ENCODE measurements around the gene FMN2.
"Not testable (repeated sequence)": the region's sequence is repeated elsewhere in the genome, so short reads cannot be mapped to it uniquely, and the experiment has no call there.

Gene FMN2

DNA sequence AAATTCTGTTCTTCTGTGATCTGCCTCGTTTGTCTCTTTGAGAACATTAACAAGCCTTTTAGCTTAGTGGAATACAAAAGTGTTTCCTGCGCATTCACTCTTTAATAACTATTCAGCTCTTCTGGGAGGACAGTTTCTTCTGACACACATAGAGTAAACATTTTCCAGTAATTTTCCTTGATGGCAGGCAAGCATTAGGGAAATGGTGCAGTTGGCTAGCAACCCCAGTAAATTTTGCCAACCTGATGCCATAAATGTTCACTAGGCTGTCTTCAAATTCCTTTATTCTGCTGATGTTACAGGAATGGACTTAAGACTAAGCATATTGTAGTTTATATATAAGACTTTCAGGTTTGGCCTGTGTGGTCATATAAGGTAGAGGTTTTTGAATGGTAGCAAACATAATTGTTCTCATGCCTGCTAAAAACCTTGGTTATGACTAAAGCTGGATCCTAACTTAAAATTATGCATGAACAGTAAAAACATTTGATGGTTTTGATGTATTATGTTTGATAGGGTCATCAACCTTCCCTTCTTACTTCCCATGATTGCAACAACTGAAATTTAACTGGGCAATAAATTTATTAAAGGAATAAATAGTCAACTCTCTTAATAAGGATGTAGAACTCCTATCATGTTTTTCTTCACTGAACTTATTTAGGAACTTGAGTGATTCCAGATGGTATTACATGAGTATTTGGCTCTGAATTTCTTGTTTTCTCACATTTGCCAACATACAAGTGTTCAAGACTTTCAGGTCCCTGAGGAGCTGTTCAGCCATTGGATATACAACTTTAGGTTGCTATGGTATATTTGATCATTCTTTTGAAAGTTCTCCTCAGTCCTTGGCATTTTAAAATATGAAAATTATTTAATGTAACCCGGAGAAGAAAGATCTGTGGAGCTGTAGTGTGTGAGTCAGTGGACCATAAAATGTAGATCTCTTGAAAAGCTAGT lies 223.4 kb downstream of the FMN2 start:
- DNase-seq = no peak

DNA sequence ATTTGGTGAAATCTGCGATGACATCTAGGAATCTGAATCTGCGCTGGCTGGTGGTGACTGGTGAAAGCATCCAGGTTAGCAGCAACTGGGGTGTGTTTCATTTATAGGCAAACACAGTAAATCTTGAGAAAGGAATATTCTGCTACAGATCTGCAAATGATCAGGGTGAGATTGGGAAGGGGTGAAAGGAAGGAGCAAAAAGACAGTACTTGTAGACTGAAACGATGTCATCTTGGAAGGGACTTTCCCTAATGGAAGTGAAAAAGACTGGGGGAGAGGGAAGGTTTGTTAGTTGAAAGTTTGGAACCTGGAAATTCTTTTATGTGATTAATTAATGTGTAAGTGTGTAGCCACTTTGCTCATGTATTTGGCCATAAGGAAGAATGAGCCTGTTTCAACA lies 228.3 kb downstream of the FMN2 start:
- DNase-seq = no peak

DNA sequence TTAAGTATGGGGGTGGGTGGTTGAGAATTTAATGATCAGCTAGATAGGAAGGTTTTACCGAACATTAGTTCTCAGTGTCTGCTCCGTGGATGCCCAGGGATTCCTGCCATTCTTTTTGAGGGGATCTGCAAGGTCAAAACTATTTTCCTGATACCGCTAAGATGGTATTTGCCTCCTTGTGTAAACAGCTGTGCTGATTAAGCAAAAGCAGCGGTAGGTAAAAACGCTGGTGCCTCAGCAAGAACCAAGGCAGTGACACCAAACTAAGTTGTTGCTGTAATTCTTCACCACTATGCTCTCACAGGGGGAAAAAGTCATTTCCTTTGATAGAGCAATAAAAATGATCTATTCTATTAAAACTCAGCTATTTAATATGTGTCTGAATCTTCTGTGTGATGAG lies 229.0 kb downstream of the FMN2 start:
- no peak for DNase-seq

DNA sequence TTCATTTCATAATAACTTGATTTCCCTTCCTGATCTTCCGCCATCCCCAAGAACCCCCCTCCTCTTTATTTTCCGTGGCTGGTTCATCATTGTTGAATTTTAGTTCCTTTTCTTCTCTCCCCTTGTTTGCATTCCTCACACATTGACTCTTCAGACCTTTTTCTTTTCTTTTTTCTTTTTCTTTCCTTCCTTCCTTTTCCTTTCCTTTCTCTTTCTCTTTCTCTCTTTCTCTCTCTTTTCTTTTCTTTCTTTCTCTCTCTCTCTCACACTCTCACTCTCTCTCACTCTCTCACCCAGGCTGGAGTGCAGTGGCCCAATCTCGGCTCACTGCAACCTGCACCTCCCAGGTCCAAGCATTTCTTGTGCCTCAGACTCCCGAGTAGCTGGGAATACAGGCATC lies 231.3 kb downstream of the FMN2 start:
- no peak for DNase-seq

DNA sequence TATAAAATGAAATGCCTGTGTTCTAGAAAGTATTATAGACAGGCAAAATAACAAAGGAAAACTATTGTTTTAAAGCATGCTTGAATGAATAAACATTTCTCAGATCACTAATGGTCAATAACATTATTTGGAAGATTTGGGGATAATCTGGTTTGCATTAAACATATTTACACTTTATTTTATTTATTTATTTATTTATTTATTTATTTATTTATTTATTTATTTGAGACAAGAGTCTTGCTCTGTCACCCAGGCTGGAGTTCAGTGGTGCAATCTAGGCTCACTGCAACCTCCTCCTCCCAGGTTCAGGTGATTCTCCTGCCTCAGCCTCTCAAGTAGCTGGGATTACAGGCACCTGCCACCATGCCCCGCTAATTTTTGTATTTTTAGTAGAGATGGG lies 236.7 kb downstream of the FMN2 start:
- DNase-seq = not testable (repeated sequence)

DNA sequence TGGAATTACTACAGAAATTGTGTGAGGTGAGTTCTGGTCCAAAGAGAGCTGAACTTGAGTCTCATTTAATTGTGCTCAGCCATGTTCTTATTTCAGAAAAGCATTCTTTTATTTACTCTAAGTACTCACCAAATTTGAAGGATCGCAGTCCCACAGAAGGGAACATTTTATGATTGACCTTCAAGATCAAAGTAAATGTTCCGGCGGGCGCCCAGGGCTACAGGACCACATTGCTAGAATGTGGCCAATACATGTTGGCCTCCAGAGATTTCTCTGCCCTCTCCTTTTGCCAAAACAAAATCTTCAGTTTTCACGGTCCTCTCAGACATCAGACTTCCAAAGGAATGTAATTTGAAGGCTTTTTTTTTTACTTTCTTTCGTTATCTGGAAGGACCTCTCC lies 237.8 kb downstream of the FMN2 start:
- DNase-seq = no peak

DNA sequence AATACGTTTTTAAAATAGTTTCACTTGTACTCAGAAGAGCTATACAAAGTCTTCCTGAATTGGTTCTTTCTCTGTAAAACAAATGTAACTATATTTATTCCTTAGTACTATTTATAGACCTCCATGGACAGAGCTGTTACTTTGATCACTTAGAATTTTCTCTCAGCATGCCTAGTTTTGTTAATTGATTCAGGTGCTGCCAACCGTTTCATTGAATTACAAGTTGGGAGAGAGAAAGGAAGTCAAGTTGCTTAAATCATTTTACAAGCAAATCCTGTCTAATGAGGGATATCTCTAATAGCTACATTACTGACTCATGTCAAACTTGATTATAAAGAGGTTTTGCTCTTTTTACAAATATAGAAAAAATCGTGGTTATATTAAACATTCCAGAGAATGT lies 241.0 kb downstream of the FMN2 start:
- no peak for DNase-seq

DNA sequence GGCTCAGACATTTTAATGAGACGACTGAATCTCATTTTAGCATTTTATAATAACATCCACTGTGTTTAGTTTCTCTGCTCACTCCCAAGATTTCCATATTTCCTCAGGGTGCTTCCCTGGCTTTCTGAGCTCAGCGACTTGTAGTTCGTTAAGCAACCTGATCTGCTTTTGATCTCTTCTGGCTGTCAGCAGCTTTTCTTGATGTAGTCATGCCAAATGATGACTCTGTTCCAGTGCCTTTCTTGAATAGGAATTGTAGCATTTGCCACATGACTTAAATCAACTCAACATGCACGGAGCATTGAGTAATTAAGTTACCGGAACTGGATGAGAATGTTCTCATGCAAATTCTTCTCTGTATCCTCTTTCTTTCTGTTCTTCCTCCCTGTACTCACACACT lies 246.1 kb downstream of the FMN2 start:
- DNase-seq = no peak

DNA sequence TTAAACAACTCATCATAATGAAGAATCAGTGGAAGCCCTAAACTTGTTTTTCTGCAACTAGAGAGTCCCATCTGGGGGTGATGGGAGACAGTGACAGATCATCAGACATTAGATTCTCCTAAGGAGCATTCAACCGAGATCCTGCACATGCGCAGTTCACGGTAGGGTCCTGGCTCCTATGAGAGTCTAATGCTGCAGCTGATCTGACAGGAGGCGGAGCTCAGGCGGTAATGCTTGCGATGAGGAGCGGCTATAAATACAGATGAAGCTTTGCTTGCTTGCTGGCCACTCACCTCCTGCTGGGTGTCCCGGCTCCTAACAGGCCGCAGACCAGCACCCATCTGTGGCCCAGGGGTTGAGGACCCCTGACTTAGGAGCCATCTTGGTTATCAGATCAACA lies 247.2 kb downstream of the FMN2 start:
- DNase-seq = no peak

DNA sequence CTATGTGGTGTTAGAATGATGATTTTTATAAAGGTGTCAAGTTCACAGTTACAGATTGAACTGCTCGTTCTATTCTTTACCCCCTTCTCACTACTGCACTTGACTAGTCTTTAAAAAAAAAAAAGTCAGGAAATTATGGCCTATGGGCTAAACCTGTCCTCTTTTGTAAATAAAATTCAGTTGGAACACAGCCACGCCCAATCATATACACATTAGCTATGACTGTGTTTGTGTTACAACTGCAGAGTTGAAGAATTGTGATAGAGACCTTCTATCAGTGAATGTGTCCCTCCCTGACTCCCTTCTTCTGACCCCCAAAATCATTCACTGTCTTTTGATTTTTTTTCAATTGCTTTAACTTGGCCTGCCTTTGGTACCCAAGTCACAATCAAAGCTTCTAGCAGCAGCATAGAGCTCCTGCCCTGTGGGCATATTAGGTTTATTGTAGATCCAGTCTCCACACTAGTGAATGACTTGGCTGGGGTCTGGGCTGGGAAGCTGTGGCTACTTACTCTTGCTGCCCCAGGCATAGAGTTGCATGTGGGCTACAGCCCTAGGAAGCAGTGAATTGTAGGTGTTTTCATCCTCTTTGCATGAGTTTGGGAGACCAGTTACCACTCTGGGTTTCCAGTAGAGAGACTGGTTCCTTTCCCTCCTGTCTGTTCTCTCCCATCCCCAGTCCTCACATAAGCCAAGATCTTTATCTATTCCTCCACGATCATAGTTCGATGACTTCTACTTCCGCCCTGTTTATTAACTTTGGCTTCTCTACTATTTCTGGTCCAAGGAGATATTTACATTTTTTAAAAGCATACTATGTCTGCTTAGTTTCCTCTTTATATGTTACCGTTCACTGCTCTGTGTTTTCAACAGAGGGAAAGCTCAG lies 249.9 kb downstream of the FMN2 start:
- no peak for DNase-seq

DNA sequence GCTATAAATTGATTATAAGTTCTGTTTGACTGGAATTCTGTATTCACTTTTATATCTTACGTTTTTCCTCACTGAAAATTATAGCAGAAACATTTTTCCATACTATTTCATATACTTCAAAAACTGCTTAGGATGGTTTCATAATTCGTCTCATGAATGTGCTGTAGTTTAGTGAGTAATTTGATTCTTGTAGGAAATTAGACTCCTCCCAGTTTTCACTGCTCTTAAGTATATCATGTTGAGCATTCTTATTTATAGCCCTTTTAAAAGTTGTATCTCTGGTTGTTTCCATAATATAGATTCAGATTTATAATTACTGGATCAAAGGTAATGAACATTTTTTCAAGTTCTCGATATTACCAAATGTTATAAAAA lies 250.6 kb downstream of the FMN2 start:
- DNase-seq = no peak

DNA sequence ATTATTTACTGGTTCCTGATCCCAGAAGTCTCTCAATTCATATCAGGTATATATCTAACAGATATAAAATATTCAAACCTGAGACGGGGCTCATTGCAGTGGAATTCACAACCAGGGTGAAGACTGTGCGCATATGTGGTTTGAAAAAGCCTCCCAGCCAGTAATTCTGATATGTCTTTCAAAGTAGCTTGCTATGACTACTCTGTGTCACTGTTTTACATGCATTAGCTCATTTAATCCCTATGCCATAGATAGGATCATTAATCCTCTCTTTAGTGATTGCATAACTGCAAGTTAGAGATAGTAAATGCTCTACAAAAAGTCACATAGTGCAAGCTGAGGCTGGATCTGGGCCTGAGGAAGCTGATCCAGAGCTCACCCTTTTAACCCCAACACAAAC lies 251.4 kb downstream of the FMN2 start:
- DNase-seq = no peak

DNA sequence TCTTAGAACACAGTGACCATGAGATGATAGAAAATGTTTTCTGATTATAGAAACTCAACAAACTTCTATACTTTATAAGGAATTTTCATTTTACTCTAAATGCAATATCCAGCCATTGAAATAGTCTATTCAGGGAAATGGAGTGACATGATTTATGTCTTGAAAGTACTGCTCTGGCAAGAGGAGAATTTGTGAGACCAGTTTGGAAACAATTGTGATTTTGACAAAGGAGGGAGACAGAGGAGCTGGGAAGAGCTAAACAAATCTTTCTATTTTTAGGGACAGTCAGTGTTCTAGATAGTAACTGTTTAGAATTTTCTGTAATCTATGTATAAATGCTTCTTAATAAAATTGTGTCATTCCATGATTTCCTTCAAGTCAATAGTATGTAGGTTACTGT lies 252.3 kb downstream of the FMN2 start:
- no peak for DNase-seq

DNA sequence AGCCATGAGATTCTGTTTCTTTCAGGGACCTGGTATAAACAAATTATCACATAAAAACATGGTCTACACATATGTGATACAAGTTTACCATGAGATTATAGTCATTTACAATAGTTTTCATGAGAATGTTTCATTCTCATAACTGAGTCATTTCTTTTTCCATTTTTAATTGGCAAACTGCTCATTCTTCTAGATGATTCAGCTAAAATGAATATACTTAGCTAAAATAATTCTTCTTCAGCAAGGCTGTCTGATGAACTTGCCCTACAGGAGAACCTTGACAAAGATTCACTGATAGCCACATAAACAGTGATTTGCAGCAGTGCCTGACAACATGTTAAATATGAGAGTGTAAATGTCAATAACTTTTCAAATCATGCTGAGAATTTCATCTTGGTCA lies 253.2 kb downstream of the FMN2 start:
- DNase-seq = no peak

DNA sequence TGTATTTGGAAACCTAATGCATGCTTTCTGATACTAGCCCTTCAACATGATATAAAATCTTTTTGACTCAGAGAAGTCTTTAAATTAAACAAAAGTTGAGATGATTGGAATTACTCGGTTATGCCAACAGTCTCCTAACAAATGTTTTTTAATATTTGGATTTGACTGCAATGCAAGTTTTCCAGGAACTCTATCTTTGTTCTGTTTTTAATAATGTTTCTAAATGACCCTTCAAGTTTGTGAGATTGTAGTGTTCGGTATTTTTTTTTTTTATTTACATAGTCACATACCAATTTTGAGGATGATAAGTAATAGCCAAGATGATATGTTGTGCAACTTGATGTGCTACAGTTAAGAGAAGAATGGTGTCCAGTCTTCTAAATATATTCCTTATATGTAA lies 258.0 kb downstream of the FMN2 start:
- no peak for DNase-seq

DNA sequence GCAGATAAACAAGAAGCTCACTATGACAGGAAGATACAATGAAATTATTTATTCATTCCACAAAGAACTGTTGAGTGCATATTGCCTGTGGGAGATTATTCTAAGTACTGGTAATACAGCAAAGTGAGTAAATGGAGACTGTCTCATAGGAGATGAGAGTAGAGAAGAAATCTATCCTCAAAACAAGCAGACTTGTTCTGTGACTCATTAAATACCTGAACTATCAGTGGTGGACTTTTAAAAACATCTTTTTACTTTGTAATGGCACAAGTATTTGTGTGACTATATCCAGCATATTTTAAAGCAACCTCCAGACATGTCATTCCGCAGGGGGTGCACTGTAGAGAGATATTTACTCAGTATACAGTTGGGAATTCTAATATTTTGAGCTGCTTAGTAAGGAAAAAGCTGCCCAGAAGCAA lies 259.2 kb downstream of the FMN2 start:
- no peak for DNase-seq

DNA sequence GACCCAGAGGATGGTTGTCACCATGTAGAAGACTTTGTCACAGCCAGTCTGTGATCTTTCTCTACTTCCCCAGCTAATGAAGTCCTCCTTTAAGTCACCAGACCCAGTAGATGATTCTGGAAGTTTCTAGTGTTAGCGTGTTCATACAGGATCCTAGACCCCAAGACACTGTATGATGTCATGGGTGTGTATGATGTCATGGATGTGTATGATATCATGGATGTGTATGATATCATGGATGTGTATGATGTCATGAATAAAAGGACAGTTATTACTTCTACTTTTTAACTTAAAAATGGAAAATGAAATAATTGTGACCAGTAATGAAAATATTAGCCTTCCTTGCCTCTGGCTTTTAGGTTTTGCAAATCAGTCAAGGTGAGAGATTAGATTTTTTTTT lies 260.0 kb downstream of the FMN2 start:
- DNase-seq = no peak

DNA sequence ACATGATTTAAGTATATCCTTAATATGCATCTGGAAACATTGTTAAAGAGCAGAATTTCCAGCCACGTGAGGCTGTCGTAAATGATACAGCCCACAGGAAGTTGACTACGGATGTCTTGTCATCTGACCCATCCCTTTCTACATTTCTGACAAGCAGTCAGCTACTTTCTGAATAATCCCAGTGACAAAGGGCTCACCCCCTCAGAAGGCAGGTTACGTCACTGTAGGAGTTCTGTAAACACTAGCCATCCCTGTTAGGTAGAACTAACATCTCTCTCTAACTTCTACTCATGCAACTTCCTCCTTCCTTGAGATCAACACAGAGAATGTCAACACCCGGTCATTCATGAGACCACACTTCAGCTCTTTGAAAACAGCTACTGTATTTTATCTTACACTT lies 261.1 kb downstream of the FMN2 start:
- DNase-seq = no peak

DNA sequence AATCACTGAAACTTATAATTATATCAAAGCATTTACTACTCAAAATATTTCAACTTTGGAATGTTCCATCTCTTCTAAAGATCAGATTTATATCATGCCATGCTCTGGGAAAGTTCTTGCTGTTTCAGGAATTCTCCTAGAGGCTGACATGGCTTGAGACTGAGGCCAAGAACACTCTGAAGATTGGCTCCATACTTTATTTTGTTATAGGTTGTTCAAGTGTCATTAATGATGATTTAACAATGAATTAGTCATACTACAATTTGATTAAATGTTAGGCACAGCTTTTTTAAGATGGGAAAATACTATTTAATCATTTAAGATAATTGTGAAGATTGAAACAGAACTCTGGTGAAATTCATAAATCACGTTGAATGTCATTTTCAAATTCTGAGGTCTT lies 264.9 kb downstream of the FMN2 start:
- DNase-seq = no peak

DNA sequence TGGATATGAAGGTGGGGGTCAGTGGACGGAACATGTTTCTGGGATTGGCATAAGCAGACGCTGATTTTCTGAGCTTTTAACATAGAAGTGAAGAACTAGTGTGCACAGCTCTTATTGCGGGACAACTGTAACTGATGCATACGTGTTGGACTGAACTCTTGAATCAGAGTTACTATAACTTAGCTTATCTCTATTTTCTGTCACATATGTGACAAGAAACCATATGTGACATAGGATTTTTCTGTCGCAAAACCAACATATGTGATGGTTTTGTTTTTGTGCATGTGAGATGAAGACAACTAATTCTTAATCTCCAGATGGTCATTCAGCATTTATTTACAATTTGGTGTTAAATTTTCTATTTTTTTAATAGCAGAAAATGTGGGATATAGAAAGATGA lies 270.4 kb downstream of the FMN2 start:
- no peak for DNase-seq

DNA sequence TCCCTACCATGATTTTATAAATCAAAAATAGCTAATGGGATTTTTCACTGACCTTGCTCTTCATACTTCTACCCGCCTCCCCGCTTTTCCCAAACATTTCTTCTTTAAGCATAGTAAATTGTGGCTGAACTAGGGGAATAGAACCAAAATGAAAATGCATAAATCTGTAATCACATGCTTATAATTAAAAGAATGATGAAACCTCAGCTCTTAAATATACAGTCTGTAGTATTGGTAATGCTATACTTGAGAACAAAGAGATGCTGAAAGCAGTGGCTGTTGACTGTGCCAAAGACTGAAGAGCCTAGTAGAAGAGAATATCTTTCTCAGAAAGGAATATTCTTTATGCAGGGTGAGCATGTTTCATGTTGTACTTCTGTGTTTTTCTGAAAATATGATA lies 271.1 kb downstream of the FMN2 start:
- no peak for DNase-seq

DNA sequence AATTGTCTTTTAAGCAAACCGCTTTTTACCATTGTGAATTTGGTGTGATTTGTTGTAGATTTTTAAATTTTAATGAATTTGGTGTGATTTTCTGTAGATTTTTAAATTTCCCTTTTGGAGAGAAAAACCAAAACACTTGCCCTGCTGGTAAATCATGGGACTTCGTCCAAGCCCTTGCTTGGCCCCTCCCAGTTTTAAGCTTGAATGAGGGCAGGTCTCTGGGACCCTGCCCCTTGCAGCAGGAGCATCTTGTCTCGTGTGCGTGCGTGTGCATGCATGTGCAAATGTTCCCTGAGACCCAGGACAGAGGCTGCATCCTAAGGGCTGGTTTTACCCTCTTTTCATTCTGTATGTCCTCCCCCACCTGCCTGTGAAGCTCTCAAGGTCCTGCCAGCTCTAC lies 271.6 kb downstream of the FMN2 start:
- DNase-seq = no peak

DNA sequence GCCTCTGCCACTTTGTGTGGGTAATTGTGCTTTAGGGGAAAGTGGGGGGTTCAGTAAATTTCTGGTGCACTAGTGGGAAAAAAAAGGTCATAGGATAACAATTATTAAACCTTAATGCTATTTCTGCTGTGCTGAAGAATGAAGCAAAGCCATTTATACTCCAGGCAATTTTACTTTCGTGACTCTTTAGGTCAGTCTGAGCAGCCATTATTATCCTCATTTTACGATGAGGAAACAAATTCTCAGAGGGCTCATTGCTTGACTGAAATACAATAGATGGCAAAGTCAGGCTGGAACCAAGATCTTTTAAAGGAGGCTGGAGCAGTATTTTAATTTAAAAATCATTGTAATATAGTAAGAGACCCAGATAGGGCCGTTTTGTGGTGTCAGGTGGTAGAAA lies 272.2 kb downstream of the FMN2 start:
- DNase-seq = no peak

DNA sequence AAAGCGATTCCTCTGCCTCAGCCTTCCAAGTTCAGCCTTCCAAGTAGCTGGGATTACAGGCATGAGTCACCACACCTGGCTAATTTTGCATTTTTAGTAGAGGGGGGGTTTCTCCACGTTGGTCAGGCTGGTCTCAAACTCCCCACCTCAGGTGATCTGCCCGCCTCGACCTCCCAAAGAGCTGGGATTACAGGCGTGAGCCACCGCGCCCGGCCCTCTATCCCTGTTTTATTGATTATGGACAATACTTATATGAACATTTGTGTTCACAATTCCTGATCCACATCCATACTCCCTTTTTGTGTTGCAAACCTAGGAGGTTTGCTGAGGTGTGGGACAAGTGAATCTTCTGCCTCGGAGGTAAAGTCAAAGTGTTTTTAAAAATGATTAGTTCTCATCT lies 275.0 kb downstream of the FMN2 start:
- no peak for DNase-seq
